ENCODE data around the gene CRADD.
A peak's percentile ranks its signal among the peaks of the same experiment; 100 is the strongest.
"Not testable (repeated sequence)": the region's sequence is repeated elsewhere in the genome, so short reads cannot be mapped to it uniquely, and the experiment has no call there.

CRADD gene

DNA sequence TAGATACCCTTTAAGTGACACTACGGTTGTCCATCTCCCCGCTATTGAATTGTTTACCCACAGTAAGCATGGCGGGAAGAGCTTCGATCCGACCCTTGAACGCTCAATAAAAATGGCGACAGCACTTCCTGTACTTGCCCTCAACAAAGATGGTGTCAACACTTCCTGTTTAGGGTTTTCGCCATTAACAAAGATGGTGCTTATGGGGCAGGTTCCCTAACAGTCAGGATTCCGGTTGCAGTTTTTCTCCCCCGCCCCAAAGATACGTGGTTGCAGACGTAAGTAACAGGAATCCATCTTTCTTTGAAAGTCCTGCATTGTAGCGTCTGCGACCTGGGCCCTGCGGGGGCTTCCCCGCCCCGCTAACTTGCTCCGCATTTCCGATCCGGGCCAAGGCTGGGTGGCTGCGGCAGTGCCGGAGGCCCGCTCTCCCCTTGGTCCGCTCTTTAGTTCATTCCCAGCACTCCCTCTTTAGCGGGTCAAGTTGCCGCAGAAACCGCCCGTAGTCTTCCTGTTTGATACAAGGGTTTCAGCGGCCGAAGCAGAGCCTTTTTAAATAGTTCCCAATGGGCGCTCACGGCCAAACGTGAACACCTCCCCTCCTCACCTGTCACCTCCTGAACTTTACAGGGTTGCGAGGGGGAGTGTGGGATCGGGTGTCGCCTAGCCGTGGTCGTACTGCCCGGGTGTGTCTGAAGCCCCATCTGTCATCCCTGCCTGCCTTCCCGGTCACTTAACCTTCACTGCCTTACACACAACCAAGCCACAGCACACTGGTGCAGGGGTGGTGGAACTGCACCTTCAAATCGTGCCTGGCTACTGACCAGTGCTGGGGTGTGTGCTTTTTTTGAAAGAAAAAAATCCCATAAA is at the start of gene CRADD:
CRADD (plus strand) TSS at position 181 of the 870 bp plus-strand sequence.
- DNase-seq (ENCODE audit: low read depth), result peak; percentile 71

GRCh38 chr12:93632383-93632782 is 44.8 kb upstream of the CRADD start:
- no peak for DNase-seq (ENCODE audit: low read depth)

DNA sequence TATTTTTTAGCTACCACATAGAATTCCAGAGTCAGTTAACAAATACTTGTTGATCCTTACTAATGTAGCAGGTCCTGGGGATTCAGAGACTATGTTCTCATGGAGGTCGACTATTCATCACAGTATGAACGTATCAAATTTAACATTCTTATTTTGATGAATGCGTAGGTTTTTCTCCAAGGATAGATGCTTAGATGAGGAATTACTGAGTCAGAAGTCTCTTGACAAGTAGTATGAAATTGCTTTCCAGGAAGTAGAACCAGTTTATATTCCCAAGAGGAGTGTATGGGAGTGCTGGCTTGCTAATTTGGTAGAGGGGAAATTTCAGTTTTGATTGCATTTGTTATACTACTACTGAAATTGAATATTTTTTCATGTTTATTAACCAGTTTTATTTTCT is 42.8 kb upstream of the CRADD start:
- no peak for DNase-seq (ENCODE audit: low read depth)

DNA sequence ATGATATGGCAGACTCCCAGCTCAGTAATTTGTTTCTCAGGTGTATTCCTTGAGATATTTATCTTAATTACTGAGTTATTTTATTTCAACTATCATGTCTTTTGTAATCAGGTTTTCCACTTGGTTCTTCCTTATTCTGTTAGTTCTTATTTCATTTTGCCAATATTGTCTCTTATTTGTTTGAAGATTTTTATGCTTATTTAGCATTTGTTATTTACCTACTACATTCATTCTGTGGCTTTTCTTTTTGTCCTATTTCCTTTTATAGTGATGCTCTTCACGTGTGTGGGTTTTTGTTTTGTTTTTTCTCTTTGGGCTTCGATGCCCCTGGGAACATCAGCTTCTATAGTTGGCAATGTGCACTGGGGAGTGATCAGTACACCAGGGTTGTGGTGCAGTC is 40.5 kb upstream of the CRADD start:
- DNase-seq (ENCODE audit: low read depth), result no peak

- DNase-seq (ENCODE audit: low read depth), result no peak
Observed at GRCh38 chr12:93638095-93638494, 39.1 kb upstream of the CRADD start.

DNA sequence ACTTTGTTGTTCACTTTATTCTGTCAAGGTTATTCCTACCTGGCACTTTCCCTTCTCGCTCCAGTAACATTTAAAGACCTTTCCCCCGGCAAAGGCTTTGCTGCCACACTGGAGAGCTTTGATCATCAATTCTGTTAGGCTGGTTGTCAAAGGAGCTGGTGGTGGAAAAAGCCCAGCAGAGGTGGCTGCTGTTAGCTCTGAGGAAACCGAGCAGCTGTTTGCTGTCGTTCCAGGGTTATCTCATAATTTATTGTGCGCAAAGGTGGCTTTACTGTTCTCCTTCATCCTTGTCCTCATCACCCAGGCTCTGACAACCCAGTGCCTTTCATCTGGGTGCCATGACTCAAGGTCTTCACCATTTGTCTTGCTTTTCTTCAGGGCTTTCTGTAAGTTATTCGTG is 38.2 kb upstream of the CRADD start:
- no peak for DNase-seq (ENCODE audit: low read depth)

GRCh38 chr12:93639406-93639805 is 37.8 kb upstream of the CRADD start:
- no peak for DNase-seq (ENCODE audit: low read depth)

GRCh38 chr12:93641380-93641779 is 35.8 kb upstream of the CRADD start:
- not testable (repeated sequence) for DNase-seq (ENCODE audit: low read depth)

- DNase-seq (ENCODE audit: low read depth), result no peak
Observed at GRCh38 chr12:93642751-93643150, 34.4 kb upstream of the CRADD start.

- no peak for DNase-seq (ENCODE audit: low read depth)
Observed at GRCh38 chr12:93645702-93646101, 31.5 kb upstream of the CRADD start.

- no peak for DNase-seq (ENCODE audit: low read depth)
Observed at GRCh38 chr12:93650626-93651025, 26.5 kb upstream of the CRADD start.

DNA sequence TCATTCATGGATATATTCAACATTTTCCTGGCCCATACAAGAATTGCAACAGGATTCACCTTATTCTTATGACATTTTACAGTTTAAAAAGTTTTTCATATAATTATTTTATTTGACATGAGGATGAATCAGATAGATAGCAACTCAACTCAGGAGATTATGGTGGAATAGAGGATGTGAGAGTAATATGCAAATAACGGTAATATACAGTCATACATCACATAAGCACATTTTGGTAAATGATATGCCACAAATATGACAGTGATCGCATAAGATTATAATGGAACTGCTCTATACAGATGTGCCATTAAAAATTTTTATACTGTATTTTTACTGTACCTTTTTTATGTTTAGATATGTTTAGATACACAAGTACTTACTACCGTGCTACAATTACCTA is 24.1 kb upstream of the CRADD start:
- no peak for DNase-seq (ENCODE audit: low read depth)

GRCh38 chr12:93653712-93654111 is 23.5 kb upstream of the CRADD start:
- DNase-seq (ENCODE audit: low read depth), result no peak

GRCh38 chr12:93654421-93654820 is 22.8 kb upstream of the CRADD start:
- no peak for DNase-seq (ENCODE audit: low read depth)

DNA sequence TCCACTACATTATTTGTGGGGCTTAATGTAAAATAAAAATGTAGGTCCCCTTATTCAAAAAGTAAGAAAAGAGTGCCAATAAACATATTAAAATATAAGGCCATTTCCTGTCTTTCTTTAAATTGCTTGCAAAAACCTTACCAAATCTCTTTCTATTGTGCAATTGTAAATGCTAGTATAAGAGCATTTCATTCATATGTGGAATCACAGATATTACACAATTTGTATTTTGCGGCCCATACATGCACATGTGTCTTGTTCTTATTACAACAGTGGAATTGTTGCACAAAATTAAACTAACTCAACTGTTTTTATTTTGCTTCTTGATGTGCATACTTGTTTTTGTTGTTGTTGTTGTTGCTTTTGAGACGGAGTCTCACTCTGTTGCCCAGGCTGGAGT is 20.1 kb upstream of the CRADD start:
- no peak for DNase-seq (ENCODE audit: low read depth)

- DNase-seq (ENCODE audit: low read depth), result no peak
Observed at GRCh38 chr12:93661021-93661420, 16.2 kb upstream of the CRADD start.

DNA sequence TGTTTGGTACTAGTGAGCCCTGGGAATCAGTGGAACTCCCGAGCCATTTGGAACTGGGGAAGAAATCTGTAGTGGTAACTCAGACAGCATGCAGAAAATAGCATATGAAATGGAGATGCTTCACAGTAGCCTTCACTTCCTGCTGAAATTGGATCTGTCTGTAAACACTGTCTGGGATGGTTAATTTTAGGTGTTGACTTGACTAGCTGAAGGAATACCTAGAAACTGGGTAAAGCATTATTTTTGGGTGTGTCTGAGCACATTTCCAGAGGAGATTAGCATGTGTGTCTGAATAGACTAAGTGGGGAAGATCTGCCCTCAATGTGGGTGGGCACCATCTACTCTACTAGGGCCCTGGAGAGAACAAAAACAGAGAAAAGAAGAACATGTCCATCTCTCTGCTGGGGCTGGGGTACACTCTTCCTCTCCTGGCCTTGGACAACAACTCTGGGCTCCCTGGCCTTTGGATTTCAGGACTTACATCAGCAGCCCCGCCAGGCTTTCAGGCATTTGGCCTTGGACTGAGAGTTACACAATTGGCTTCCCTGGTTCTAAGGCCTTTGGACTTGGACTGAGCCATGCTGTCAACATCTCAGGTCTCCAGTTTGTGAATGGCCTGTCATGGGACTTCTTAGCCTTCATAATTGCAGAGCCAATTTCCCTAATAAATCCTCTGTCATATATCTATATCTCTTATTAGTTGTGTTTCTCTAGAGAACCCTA is 14.0 kb upstream of the CRADD start:
- no peak for DNase-seq (ENCODE audit: low read depth)

DNA sequence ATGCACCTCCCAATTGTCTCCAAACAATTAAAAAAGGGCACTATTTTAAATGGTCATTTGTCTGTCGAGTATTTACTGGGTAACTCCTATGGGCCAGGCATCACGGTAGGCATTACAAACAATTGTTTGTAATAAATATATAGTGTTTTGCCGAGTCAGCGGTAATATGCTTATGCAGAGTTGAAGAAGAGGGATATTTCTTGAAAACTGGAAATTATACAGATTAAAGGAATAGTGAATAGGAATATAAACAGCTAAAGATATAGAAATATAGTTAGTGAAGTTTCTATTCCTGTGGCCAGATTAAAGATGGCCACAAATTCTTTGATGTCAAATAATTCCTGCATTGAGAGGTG is 13.5 kb upstream of the CRADD start:
- no peak for DNase-seq (ENCODE audit: low read depth)

DNA sequence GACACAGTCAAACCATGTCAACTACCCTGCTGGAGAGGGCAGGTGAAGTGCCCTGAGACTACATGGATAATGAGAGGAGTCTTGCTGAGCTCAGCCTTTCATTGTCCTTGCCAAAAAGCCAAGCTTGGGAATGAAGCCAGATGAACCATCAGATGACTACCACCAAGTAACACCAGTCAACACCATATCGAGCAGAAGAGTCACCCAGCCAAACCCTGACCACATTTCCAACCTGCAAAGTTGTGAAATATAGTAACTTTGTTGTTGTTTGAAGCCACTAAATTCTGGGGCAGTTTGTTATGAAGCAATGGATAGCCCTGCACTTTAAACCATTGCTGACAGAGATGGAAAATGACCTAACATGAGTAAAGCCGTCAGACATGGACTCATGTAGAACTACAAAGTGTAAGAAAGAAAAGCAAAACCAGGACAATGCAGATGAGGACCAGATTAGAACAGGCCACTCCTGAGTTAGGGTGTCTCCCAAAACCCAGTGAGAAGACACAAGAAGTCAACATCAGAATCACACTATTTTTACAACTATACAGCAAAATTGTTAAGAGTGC is 12.5 kb upstream of the CRADD start:
- DNase-seq (ENCODE audit: low read depth), result no peak

DNA sequence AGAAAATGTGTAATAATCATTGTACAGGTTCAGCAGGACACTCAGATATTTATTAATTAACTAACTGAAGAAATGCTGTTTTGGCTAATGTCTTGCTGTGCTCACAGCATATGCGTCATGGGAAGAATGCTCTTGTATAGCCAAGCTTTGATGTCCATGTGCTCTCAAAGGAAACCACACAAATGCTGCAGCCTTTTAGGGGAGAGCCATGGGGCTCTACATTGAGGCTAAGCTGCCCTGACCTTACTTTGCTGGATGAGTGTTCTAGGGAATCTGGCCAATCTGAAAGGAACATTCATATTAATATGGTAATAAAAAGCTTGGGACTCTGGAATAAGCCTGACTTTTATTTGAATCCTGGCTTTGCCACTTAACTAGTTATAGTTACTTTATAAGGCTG is 9.5 kb upstream of the CRADD start:
- DNase-seq (ENCODE audit: low read depth), result no peak

- DNase-seq (ENCODE audit: low read depth), result no peak
Observed at GRCh38 chr12:93668919-93669418, 8.2 kb upstream of the CRADD start.

GRCh38 chr12:93669452-93669851 is 7.7 kb upstream of the CRADD start:
- no peak for DNase-seq (ENCODE audit: low read depth)

GRCh38 chr12:93670104-93670503 is 7.1 kb upstream of the CRADD start:
- DNase-seq (ENCODE audit: low read depth), result no peak

Measured in activated T-cell treated with anti-CD3 and anti-CD28 coated beads for 48 hours (primary cell).